SK-N-SH (cell line): ENCODE results near the gene CGGBP1. TPM values are rescaled to one million over a fixed set of nuclear protein-coding genes. Genes with fewer than 3 reads are reported as not detected.

Source experiments
- CTCF ChIA-PET: fragments of 300-600, 350-600 bp; formaldehyde crosslinking; extraction: SDS; loops from one replicate; lab custom pipeline; 2021; lab: Yijun Ruan, JAX
- POLR2A ChIA-PET: fragments of 350-600 bp; sonication (Branson Sonifier 250); formaldehyde crosslinking; extraction: SDS; loops from one replicate; lab custom pipeline; 2020; ENCODE audit warnings: antibody characterized with exemption, inconsistent platforms; lab: Yijun Ruan, JAX
- DNase-seq: peaks from one replicate; pipeline ENCODE4 v3.0.0; 2012
- H2AFZ ChIP-seq: fragments of 200-600 bp; sonication (generic); 2 replicates; pipeline ENCODE4 v1.8.1; 2016; ENCODE audit warnings: antibody characterized with exemption, mild to moderate bottlenecking, low read depth
- H3F3A ChIP-seq: fragments of 200-600 bp; sonication (generic); replicated peaks from 2 replicates; pipeline ENCODE3; 2016; ENCODE audit warnings: antibody characterized with exemption, mild to moderate bottlenecking; ENCODE audit not compliant: insufficient read depth
- H3K27ac ChIP-seq, 2 experiments: fragments of 200-500 bp in 1 of 2; fragments of 200-600 bp in 1 of 2; sonication (Bioruptor generic) in 1 of 2; sonication (generic), shearing (Covaris generic) in 1 of 2; 2 replicates each; pipeline versions ENCODE4 v1.5.1 to v1.6.1; 2014 to 2016; ENCODE audit warnings: low read depth in 2 of 2, inconsistent platforms in 1 of 2, low read length in 1 of 2, mild to moderate bottlenecking in 1 of 2, mixed read lengths in 1 of 2
- H3K27me3 ChIP-seq: fragments of 200-600 bp; sonication (generic), shearing (Covaris generic); 2 replicates; pipeline ENCODE4 v1.6.1; 2016; ENCODE audit warnings: mixed run types; ENCODE audit not compliant: insufficient read depth
- H3K36me3 ChIP-seq, 2 experiments: fragments of 200-500 bp in 1 of 2; fragments of 200-600 bp in 1 of 2; sonication (Bioruptor generic) in 1 of 2; sonication (generic) in 1 of 2; replicated peaks in 1 of 2; 2 replicates each; pipeline versions ENCODE3 to v1.5.1; 2014 to 2016; ENCODE audit warnings: low read length in 1 of 2, mild to moderate bottlenecking in 1 of 2; ENCODE audit not compliant: insufficient read depth in 2 of 2, control insufficient read depth in 1 of 2
- H3K4me1 ChIP-seq, 2 experiments: fragments of 200-500 bp in 1 of 2; fragments of 200-600 bp in 1 of 2; sonication (Bioruptor generic) in 1 of 2; sonication (generic), shearing (Covaris generic) in 1 of 2; 2 replicates each; pipeline versions ENCODE4 v1.5.1 to v1.6.1; 2014 to 2016; ENCODE audit warnings: low read depth in 1 of 2, low read length in 1 of 2, mixed run types in 1 of 2; ENCODE audit not compliant: insufficient read depth in 2 of 2, control insufficient read depth in 1 of 2
- H3K4me2 ChIP-seq: fragments of 200-600 bp; sonication (generic), shearing (Covaris generic); 2 replicates; pipeline ENCODE4 v1.6.1; 2017; ENCODE audit warnings: mixed run types
- H3K4me3 ChIP-seq, 2 experiments: fragments of 200-500 bp in 1 of 2; fragments of 200-600 bp in 1 of 2; sonication (Bioruptor generic) in 1 of 2; sonication (generic), shearing (Covaris generic) in 1 of 2; 2 replicates each; pipeline versions ENCODE4 v1.5.1 to v1.8.1; 2014 to 2016; ENCODE audit warnings: low read depth in 2 of 2, inconsistent platforms in 1 of 2, low read length in 1 of 2, mild to moderate bottlenecking in 1 of 2, mixed read lengths in 1 of 2, moderate library complexity in 1 of 2
- H3K79me2 ChIP-seq: fragments of 200-600 bp; sonication (generic); 2 replicates; pipeline ENCODE4 v1.8.1; 2017; ENCODE audit warnings: mild to moderate bottlenecking; ENCODE audit not compliant: insufficient read depth
- H3K9ac ChIP-seq: fragments of 200-600 bp; sonication (generic); 2 replicates; pipeline ENCODE4 v1.6.1; 2017; ENCODE audit warnings: mixed run types
- H3K9me2 ChIP-seq: fragments of 200-600 bp; sonication (generic); 2 replicates; pipeline ENCODE4 v1.6.1; 2017; ENCODE audit warnings: mixed run types
- H3K9me3 ChIP-seq: fragments of 200-600 bp; sonication (generic); 2 replicates; pipeline ENCODE4 v1.6.1; 2017; ENCODE audit warnings: mixed run types, mild to moderate bottlenecking, moderate library complexity
- H4K20me1 ChIP-seq: fragments of 200-600 bp; sonication (generic); 2 replicates; pipeline ENCODE4 v1.6.1; 2017; ENCODE audit warnings: mild to moderate bottlenecking, mixed run types; ENCODE audit not compliant: insufficient read depth
- EZH2phosphoT487 ChIP-seq: fragments of 200-600 bp; sonication (generic); IDR thresholded peaks from 2 replicates; pipeline ENCODE4 v1.6.1; 2017; ENCODE audit warnings: low read depth, mixed run types, mild to moderate bottlenecking, antibody characterized with exemption, moderate library complexity, borderline replicate concordance
- FOSL2 ChIP-seq: IDR thresholded peaks from 2 replicates; pipeline ENCODE4 v1.4.0; 2012; ENCODE audit warnings: low read depth, mild to moderate bottlenecking, moderate library complexity, borderline replicate concordance
- FOXJ3 ChIP-seq: sonication (generic); formaldehyde crosslinking; IDR thresholded peaks from 2 replicates; pipeline ENCODE4 v1.5.1; 2020; ENCODE audit warnings: mild to moderate bottlenecking, missing genetic modification reagents
- FOXM1 ChIP-seq: IDR thresholded peaks from 2 replicates; pipeline ENCODE4 v1.4.0; 2012; ENCODE audit warnings: low read depth, mild to moderate bottlenecking
- GATA2 ChIP-seq: sonication (generic); formaldehyde crosslinking; IDR thresholded peaks from 2 replicates; pipeline ENCODE4 v1.5.0; 2020; ENCODE audit warnings: mild to moderate bottlenecking, missing genetic modification reagents
- JUND ChIP-seq: IDR thresholded peaks from 2 replicates; pipeline ENCODE4 v1.4.0; 2012
- MXI1 ChIP-seq: IDR thresholded peaks from 2 replicates; pipeline ENCODE4 v1.6.1; 2012; ENCODE audit warnings: mild to moderate bottlenecking, low read depth, low read length, improper control_type of control experiment
- NFIC ChIP-seq: IDR thresholded peaks from 2 replicates; pipeline ENCODE4 v1.4.0; 2012; ENCODE audit warnings: borderline replicate concordance
- NRF1 ChIP-seq: IDR thresholded peaks from 2 replicates; pipeline ENCODE4 v1.6.1; 2012; ENCODE audit warnings: low read depth, mild to moderate bottlenecking, low read length
- RXRA ChIP-seq: IDR thresholded peaks from 2 replicates; pipeline ENCODE4 v1.4.0; 2012; ENCODE audit warnings: low read depth, mild to moderate bottlenecking, borderline replicate concordance
- SMC3 ChIP-seq: IDR thresholded peaks from 2 replicates; pipeline ENCODE4 v1.6.1; 2012; ENCODE audit warnings: low read depth, low read length, improper control_type of control experiment
- TCF12 ChIP-seq: IDR thresholded peaks from 2 replicates; pipeline ENCODE4 v1.4.0; 2012
- WGBS: methylation state at CpG from one replicate; pipeline ENCODE4 v1.1.6; 2017; ENCODE audit warnings: low lambda C conversion rate; 5-methylcytosine and 5-hydroxymethylcytosine counted together
- polyA plus RNA-seq, 3 experiments: library from polyadenylated mRNA; depleted of rRNA; stranded (reverse); fragments of >200 nt; gene quantifications; 2 replicates each; pipeline ENCODE4 v1.2.3, GENCODE V29; 2012
- TF ChIP-seq, protein P1 (sequence below): IDR thresholded peaks from 2 replicates; pipeline ENCODE4 v1.4.0; 2012; ENCODE audit warnings: low read depth, borderline replicate concordance
- TF ChIP-seq, protein P2 (sequence below): IDR thresholded peaks from 2 replicates; pipeline ENCODE4 v1.6.1; 2012; ENCODE audit warnings: mild to moderate bottlenecking, low read depth, low read length, moderate library complexity
- TF ChIP-seq, protein P3 (sequence below): fragments of 150-350 bp; IDR thresholded peaks from 2 replicates; pipeline ENCODE4 v1.6.1; 2017; ENCODE audit warnings: antibody characterized with exemption, low read length, low read depth, borderline replicate concordance
- TF ChIP-seq, protein P4 (sequence below): IDR thresholded peaks from 2 replicates; pipeline ENCODE4 v1.4.0; 2012; ENCODE audit warnings: low read depth

Gene CGGBP1
- polyA plus RNA-seq, 1 of the 3 experiments (the other 2 are of a cell fraction): 34.5 TPM

DNA sequence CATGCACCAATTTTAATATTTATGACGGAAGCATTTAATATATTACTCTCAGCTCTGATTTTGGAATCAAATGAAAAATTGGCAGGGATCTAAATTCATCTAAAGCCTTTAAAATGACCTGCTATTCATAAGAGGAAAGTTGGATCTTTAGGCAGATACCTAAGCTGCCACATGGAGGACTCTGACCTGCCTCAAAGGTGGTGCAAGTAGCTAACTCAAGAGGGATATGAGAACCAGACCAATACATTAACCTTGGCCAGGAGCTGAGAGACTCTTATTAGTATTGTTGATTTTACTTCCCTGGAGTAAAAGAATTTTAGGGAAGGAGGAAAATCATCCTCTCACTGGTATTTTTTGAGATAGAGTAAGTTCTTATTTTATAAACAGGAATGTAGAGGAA lies 17.9 kb upstream of the CGGBP1 start:
- H3K9me3 ChIP-seq: no peaks in the 10 kb centered on the region
- H3K36me3 ChIP-seq: no peaks in the 10 kb centered on the region
- no peaks in the 10 kb centered on the region for H3K27me3 ChIP-seq
- WGBS: 97% methylated on average over 1 of the region's 1 CpG
- peaks cover 26% of the 10 kb centered on the region for H4K20me1 ChIP-seq
- H3K4me2 ChIP-seq: no peak overlapping the region
- no peak overlapping the region for H3K27ac ChIP-seq
- H3K9me2 ChIP-seq: no peaks in the 10 kb centered on the region
- DNase-seq: no peak
- H2AFZ ChIP-seq: no peak overlapping the region
- TF ChIP-seq, protein P1, sequence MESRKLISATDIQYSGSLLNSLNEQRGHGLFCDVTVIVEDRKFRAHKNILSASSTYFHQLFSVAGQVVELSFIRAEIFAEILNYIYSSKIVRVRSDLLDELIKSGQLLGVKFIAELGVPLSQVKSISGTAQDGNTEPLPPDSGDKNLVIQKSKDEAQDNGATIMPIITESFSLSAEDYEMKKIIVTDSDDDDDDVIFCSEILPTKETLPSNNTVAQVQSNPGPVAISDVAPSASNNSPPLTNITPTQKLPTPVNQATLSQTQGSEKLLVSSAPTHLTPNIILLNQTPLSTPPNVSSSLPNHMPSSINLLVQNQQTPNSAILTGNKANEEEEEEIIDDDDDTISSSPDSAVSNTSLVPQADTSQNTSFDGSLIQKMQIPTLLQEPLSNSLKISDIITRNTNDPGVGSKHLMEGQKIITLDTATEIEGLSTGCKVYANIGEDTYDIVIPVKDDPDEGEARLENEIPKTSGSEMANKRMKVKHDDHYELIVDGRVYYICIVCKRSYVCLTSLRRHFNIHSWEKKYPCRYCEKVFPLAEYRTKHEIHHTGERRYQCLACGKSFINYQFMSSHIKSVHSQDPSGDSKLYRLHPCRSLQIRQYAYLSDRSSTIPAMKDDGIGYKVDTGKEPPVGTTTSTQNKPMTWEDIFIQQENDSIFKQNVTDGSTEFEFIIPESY: no peak
- TF ChIP-seq NRF1 (no peak), TCF12 (no peak), FOSL2 (no peak), EZH2phosphoT487 (no peak), FOXM1 (no peak), NFIC (no peak)
- TF ChIP-seq, protein P2, sequence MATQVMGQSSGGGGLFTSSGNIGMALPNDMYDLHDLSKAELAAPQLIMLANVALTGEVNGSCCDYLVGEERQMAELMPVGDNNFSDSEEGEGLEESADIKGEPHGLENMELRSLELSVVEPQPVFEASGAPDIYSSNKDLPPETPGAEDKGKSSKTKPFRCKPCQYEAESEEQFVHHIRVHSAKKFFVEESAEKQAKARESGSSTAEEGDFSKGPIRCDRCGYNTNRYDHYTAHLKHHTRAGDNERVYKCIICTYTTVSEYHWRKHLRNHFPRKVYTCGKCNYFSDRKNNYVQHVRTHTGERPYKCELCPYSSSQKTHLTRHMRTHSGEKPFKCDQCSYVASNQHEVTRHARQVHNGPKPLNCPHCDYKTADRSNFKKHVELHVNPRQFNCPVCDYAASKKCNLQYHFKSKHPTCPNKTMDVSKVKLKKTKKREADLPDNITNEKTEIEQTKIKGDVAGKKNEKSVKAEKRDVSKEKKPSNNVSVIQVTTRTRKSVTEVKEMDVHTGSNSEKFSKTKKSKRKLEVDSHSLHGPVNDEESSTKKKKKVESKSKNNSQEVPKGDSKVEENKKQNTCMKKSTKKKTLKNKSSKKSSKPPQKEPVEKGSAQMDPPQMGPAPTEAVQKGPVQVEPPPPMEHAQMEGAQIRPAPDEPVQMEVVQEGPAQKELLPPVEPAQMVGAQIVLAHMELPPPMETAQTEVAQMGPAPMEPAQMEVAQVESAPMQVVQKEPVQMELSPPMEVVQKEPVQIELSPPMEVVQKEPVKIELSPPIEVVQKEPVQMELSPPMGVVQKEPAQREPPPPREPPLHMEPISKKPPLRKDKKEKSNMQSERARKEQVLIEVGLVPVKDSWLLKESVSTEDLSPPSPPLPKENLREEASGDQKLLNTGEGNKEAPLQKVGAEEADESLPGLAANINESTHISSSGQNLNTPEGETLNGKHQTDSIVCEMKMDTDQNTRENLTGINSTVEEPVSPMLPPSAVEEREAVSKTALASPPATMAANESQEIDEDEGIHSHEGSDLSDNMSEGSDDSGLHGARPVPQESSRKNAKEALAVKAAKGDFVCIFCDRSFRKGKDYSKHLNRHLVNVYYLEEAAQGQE: no peak
- TF ChIP-seq, protein P3, sequence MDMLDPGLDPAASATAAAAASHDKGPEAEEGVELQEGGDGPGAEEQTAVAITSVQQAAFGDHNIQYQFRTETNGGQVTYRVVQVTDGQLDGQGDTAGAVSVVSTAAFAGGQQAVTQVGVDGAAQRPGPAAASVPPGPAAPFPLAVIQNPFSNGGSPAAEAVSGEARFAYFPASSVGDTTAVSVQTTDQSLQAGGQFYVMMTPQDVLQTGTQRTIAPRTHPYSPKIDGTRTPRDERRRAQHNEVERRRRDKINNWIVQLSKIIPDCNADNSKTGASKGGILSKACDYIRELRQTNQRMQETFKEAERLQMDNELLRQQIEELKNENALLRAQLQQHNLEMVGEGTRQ: no peak
- CTCF ChIA-PET: interaction anchor here (1.4 kb wide), 1 partner anchor 12 kb away, joined by 3 read pairs; no protein-coding TSS in a partner anchor
- POLR2A ChIA-PET: no interaction called here
- no peak overlapping the region for H3K4me3 ChIP-seq
- no peak overlapping the region for H3K9ac ChIP-seq
- peaks cover 91% of the 10 kb centered on the region for H3K79me2 ChIP-seq
- no peaks in the 10 kb centered on the region; a peak in 2 of 4 replicates for H3K4me1 ChIP-seq
- H3F3A ChIP-seq: no peaks in the 10 kb centered on the region

DNA sequence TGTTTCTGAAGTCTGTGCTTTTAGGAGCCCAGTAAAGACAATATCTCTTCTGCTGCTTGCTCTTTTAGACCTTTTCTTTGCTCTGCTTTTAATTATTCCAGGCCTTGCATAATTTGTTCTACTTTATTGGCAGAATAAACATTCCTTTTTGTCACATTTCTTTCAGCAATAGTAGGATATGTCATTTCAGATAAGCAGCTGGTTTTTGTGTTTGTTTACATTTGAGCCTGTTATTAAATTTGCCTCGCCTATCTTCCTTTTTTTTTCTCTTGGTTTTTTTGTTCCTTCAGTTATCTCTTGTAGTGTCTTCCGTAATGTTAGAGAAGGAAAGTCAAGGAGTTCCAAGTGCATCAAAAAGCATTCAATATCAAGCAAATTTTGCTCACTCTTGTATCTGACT lies 16.7 kb upstream of the CGGBP1 start:
- Histone ChIP-seq H3K27ac (no peak overlapping the region), H2AFZ (no peak overlapping the region), H3K4me2 (no peak overlapping the region), H3K36me3 (no peaks in the 10 kb centered on the region), H3K9me2 (no peaks in the 10 kb centered on the region), H3K4me1 (no peaks in the 10 kb centered on the region; a peak in 2 of 4 replicates), H3K9me3 (no peaks in the 10 kb centered on the region), H4K20me1 (peaks cover 26% of the 10 kb centered on the region), H3K27me3 (no peaks in the 10 kb centered on the region), H3F3A (no peaks in the 10 kb centered on the region), H3K79me2 (peaks cover 91% of the 10 kb centered on the region), H3K9ac (no peak overlapping the region), H3K4me3 (no peak overlapping the region)
- ChIA-PET POLR2A (no interaction called here), CTCF (interaction anchor here (1.4 kb wide), 1 partner anchor 11 kb away, joined by 3 read pairs; no protein-coding TSS in a partner anchor)
- DNase-seq: no peak
- TF ChIP-seq JUND (no peak), GATA2 (CRISPR knock-in tag) (no peak), SMC3 (no peak), RXRA (no peak), FOXJ3 (CRISPR knock-in tag) (no peak), MXI1 (no peak), FOXM1 (no peak)
- TF ChIP-seq, protein P4, sequence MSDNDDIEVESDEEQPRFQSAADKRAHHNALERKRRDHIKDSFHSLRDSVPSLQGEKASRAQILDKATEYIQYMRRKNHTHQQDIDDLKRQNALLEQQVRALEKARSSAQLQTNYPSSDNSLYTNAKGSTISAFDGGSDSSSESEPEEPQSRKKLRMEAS: no peak
- 88% methylated on average over 2 of the region's 2 CpGs for WGBS
